ENCODE results near the gene PCSK6.

PCSK6 gene

GRCh38 chr15:101483462-101483861 is 6.0 kb downstream of the PCSK6 start:
- no peak for DNase-seq (ENCODE audit: low read depth)
- H3K4me3 ChIP-seq (ENCODE audit: low read depth, low read length): no peak overlapping the region
- TF ChIP-seq CTCF (IDR thresholded peaks at IDR 0.05; ENCODE audit: insufficient read depth, low read depth, low read length, missing control alignments): no peak

GRCh38 chr15:101482526-101483371 is 6.8 kb downstream of the PCSK6 start:
- no peak for TF ChIP-seq CTCF (IDR thresholded peaks at IDR 0.05; ENCODE audit: insufficient read depth, low read depth, low read length, missing control alignments)
- H3K4me3 ChIP-seq (ENCODE audit: low read depth, low read length): no peak overlapping the region
- DNase-seq (ENCODE audit: low read depth): no peak

- TF ChIP-seq CTCF (IDR thresholded peaks at IDR 0.05; ENCODE audit: insufficient read depth, low read depth, low read length, missing control alignments): no peak
- DNase-seq (ENCODE audit: low read depth): no peak
- no peak overlapping the region for H3K4me3 ChIP-seq (ENCODE audit: low read depth, low read length)
Measured at GRCh38 chr15:101481917-101482525, 7.5 kb downstream of the PCSK6 start.

GRCh38 chr15:101481381-101481705 is 8.2 kb downstream of the PCSK6 start:
- TF ChIP-seq CTCF (IDR thresholded peaks at IDR 0.05; ENCODE audit: insufficient read depth, low read depth, low read length, missing control alignments): no peak
- no peak for DNase-seq (ENCODE audit: low read depth)
- H3K4me3 ChIP-seq (ENCODE audit: low read depth, low read length): no peak overlapping the region

- no peak overlapping the region for H3K4me3 ChIP-seq (ENCODE audit: low read depth, low read length)
- DNase-seq (ENCODE audit: low read depth): no peak
- TF ChIP-seq CTCF (IDR thresholded peaks at IDR 0.05; ENCODE audit: insufficient read depth, low read depth, low read length, missing control alignments): no peak
Measured at GRCh38 chr15:101480613-101481380, 8.7 kb downstream of the PCSK6 start.

- TF ChIP-seq CTCF (IDR thresholded peaks at IDR 0.05; ENCODE audit: insufficient read depth, low read depth, low read length, missing control alignments): no peak
- DNase-seq (ENCODE audit: low read depth): no peak
- H3K4me3 ChIP-seq (ENCODE audit: low read depth, low read length): no peak overlapping the region
Measured at GRCh38 chr15:101479851-101480612, 9.5 kb downstream of the PCSK6 start.
